Stimulated activated CD8-positive, alpha-beta memory T cell treated with anti-CD3 and anti-CD28 coated beads, Interleukin-12 subunit alpha, Interleukin-12 subunit beta, amount 100 ng/mL, for 24 hours (primary cell): Measurements from ENCODE around the gene SEPTIN3.

Experiments
- DNase-seq: peaks from one replicate; pipeline ENCODE4 v3.0.0-alpha.2; 2020; ENCODE audit errors: extremely low read depth

Gene SEPTIN3

GRCh38 chr22:41969110-41969646 lies at the start of gene SEPTIN3:
SEPTIN3 (plus strand) TSS chr22:41969443; CDS start chr22:41971493, 2,050 bp downstream.
- no peak for DNase-seq

- no peak for DNase-seq
These were observed 48.8 kb upstream of the SEPTIN3 start for GRCh38 chr22:41920271-41920976.

- DNase-seq: no peak
These were observed 46.9 kb upstream of the SEPTIN3 start for GRCh38 chr22:41922328-41922727.

GRCh38 chr22:41922940-41923594 lies 46.2 kb upstream of the SEPTIN3 start:
- DNase-seq: no peak

- DNase-seq: no peak
These were observed 45.5 kb upstream of the SEPTIN3 start for GRCh38 chr22:41923595-41924276.

- peak; percentile 42 for DNase-seq
These were observed 43.3 kb upstream of the SEPTIN3 start for GRCh38 chr22:41925783-41926460.

GRCh38 chr22:41927813-41928212 lies 41.4 kb upstream of the SEPTIN3 start:
- DNase-seq: no peak

GRCh38 chr22:41928593-41929417 lies 40.4 kb upstream of the SEPTIN3 start:
- no peak for DNase-seq

- DNase-seq: no peak
These were observed 39.8 kb upstream of the SEPTIN3 start for GRCh38 chr22:41929418-41929810.

- no peak for DNase-seq
These were observed 37.5 kb upstream of the SEPTIN3 start for GRCh38 chr22:41931701-41932269.

GRCh38 chr22:41932353-41932752 lies 36.9 kb upstream of the SEPTIN3 start:
- no peak for DNase-seq

- no peak for DNase-seq
These were observed 35.6 kb upstream of the SEPTIN3 start for GRCh38 chr22:41933411-41934177.

- no peak for DNase-seq
These were observed 34.8 kb upstream of the SEPTIN3 start for GRCh38 chr22:41934284-41935014.

- no peak for DNase-seq
These were observed 34.3 kb upstream of the SEPTIN3 start for GRCh38 chr22:41935015-41935351.

GRCh38 chr22:41935509-41935908 lies 33.7 kb upstream of the SEPTIN3 start:
- no peak for DNase-seq

GRCh38 chr22:41936894-41937169 lies 32.4 kb upstream of the SEPTIN3 start:
- no peak for DNase-seq

GRCh38 chr22:41939981-41940831 lies 29.0 kb upstream of the SEPTIN3 start:
- DNase-seq: peak; percentile 79

GRCh38 chr22:41940832-41941765 lies 28.1 kb upstream of the SEPTIN3 start:
- DNase-seq: peak; percentile 63
